ENCODE results near the gene CA14.

CA14 gene

DNA sequence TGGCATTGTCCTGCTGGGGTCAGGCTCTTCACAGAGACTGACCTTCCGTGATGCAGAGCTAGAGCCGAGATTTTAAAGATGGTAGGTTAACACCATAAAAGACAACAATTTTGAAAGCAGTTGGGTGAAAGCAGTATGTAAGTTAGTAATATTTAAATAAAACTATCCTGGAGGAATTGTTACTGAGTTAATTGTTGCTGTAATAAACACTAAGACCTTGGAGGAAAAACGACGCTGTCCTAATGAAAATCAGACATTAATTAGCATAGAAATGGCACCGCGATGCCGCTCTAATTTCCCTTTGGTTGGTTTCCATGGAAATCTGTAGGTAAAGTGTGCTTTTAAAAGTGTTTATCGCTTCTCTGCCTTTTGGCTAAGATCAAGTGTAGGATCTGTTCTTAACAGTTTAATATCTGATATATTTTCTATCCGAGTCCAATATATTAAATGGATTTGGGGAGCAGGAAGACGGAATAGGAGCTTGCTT is 20.9 kb upstream of the CA14 start:
- DNase-seq, result no peak

DNA sequence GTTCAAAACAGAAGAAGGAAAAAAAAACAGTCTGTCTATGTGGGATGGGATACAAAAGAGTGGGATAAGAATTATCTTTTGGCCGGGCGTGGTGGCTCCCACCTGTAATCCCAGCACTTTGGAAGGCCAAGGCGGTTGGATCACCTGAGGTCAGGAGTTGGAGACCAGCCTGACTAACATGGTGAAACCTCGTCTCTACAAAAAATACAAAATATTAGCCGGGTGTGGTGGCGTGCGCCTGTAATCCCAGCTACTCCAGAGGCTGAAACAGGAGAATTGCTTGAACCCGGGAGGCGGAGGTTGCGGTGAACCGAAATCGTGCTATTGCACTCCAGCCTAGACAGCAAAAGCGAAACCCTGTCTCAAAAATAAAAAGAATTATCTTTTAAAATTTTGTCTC is 20.4 kb upstream of the CA14 start:
- DNase-seq, result peak; percentile 49

DNA sequence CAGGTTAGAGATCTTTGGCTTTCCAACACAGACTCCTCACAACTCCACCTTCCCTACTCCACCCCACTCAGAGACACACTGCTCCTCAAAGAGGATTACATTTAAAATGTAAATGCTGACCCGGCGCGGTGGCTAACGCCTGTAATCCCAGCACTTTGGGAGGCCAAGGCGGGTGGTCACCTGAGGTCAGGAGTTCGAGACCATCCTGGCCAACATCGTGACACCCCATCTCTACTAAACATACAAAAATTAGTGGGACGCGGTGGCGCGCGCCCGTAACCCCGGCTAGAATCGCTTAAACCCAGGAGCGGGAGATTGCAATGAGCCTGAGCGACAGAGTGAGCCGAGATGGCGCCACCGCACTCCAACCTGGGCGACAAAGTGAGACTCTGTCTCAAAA is 19.8 kb upstream of the CA14 start:
- peak; percentile 34 for DNase-seq

DNA sequence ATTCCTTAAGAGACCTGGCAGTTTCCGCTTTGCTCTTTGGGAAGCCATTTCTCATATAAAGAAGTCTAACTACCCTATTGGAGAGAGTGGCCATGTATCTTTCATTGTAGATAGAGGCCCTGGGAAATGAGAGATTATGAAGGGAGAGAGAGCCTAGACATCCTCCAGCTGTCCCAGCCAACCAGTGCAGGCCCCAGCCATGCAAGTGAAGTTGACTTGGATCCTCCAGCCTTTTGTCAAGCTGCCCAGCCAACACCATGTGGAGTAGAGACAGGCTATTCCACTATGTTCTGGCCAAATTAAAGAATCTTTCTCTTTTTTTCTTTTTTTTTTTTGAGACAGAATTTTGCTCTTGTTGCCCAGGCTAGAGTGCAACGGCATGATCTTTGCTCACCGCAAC is 14.6 kb upstream of the CA14 start:
- no peak for DNase-seq

DNA sequence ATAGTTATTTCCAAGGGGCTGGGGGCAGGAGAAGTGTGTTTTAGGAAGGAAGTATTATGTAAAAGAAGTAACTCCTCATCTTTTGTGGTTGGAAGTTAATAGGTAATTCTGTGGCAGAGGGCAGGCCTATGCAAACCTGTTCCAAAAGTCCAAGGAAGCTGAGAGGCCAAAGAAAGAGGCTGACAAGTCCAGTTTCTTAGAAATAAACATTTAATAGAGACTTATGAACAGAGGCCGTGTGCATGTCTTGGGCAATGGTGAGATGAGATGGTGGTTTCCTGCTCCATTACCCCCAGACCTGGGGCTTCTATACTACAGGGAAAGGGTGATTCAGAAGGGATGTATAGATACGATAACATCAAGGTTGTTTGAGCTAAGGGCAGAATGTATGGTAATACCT is 7.6 kb upstream of the CA14 start:
- DNase-seq, result no peak

DNA sequence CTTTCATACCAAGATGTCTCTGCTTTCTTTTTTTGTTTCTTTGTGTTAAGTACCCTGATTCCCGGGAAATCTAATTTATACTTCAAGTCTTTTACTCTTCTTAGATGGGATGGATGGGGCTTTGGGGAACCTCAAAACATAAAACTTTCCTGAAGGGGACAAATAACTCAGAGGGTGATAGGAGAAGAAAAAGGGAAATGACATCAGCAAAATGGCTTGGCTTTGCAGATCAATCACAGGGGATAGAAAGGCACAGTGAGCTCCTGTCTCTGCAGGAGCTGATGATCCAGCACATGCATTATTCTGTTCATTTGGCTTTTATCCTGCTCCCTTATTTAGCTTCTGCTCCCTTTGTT is 1.4 kb upstream of the CA14 start:
- no peak for DNase-seq

DNA sequence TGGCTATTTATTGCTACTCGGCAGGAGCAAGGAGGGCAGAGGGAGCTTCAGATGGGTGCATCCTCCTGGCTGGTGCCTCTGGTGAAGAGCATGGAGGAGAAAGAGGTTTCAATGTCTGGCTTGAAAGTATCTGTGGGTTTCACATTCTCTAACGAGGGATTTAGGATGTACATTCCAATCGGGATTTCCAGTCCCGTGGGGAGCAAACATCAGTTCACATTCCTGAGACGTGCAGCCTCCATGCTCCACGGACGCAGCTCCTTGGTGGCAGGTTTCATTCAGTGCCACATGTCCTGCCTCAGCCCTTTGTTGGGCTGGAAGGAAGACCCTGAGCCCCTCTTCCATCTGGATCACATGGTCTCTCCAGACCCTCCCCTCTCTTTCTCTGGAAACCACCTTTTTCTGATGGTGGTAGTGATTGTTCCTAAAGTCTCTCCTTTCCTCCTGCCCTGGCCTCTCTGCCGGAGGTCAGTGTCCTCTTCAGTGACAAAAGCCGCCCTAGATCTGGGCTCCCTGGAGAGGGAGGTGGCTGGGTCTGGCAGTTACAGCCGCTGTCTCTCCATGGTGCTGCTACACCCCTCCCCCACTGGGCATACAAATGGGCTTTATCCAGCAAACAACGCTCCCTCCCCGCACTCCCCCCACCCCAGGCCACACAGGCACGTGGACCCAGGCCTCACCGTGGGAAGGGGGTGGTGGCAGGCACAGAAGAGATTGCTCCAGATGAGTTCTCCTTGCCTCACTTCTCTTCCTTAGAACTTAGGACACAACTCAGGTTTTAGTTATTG is 826 bp upstream of the CA14 start:
- DNase-seq, result no peak

DNA sequence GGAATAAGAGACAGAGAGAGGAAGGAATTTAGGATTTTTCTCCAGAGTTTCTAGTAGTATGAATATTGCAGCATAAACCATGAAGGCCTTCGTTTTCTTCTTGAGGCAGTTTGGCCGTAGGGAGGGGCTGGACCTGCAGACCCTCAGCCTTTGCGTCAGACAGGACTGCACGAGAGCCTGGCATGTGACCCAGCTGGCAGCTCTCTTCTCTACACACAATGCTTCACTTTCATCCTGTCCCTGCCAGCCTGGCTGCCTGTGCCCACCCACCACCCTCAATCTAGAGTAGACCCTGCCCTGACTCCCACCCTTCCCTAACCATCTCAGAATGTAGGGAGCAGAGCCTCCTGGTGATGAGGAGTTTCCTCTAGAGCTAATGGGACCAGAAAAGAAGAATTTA is 1.6 kb downstream of the CA14 start:
- DNase-seq, result no peak

DNA sequence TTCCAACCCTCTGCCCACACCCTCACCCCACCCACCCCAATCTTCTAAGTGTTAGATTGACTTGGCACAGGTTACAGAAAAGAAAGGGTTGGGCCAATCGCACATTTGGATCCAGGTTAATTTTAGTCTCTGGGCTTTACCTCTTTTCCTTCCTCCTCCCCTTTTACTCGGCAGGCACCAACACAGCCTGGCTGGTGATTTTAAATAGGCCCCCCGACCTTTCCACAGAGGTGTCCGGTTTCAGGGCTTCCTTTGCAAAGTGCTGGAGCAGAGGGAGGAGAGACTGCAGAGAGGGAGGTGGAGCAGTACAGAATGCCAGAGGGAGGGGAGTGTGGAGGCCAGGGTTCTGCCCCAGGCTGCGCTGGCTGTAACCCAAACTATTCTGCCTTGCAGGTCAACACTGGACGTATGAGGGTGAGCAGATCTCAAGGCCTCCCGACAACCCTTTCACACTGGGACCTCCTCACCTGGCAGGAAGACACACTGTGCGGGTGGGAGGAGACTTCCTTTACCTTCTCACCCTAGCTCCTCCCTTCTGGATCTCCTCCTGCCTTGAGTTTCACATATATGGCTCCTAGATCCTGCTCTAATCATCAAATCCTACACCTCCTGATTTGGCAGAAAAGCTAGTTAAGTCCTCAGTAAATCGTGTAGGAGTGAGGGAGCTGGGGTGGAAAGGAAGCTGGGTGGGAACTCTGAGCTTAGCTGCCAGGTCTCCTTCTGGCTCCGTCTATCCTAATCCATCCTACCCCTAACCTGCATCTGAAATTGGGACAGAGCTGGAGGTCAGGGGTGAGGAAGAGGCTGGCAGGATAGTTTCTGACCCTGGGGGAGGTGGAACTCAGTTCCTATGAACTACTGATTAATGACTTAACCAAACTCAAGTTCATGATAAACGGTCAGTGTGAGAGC is 2.4 kb downstream of the CA14 start:
- DNase-seq, result no peak

DNA sequence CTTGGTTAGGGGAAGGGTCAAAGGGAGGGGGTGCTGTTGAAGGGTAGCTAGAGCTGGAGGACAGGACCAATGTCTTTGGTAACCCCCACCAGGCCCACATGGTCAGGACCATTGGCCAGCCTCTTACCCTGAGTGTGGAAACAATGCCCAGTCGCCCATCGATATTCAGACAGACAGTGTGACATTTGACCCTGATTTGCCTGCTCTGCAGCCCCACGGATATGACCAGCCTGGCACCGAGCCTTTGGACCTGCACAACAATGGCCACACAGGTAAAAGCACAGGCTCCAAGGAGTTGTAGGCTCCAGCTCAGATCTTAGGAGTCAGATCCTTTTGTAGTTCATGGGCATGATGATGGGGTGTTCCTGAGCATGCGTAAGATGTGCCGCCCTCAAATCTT is 3.8 kb downstream of the CA14 start:
- no peak for DNase-seq

DNA sequence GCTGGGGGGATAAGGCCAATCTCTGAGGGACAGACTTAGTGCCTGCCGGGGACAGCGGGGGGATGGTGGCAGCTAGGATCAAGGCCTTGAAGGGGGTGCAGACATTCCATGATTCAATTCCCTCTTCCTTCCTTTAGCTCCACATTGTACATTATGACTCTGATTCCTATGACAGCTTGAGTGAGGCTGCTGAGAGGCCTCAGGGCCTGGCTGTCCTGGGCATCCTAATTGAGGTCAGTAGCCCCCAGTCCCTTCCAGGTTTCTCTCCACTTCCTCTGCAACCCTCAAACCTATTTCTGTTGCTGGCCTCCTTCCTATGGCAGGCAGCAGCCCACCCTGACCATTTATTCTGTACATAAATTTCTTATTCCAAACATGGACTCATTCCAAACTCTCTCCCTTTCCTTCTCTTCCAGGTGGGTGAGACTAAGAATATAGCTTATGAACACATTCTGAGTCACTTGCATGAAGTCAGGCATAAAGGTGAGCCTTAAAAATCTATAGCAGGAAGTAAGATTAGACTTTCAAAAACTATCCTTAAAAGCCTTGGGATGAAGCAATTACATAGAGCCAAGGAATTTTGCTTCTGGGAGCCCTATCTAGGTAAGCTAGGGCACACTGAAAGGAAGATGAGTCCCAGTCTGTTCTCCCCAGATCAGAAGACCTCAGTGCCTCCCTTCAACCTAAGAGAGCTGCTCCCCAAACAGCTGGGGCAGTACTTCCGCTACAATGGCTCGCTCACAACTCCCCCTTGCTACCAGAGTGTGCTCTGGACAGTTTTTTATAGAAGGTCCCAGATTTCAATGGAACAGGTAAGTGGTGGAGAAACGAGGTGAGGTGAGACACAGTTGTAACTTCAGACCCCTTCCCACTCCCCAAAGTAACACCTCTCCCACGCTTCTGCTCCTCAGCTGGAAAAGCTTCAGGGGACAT is 5.1 kb downstream of the CA14 start:
- DNase-seq, result no peak

DNA sequence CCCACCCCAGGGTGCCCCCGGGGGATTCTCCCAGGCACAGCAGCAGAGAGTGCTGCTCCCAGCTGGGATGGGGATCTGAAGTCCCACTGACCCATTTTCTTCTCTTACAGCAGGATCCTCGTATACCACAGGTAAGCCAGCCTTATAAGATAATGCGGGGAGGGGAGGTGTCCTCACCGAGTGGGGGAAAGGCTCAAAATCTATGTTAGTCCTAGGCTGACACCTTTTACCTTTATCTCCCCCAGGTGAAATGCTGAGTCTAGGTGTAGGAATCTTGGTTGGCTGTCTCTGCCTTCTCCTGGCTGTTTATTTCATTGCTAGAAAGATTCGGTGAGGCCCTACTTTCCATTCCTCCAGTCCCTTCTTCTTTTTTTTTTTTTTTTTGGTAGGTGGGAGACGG is 6.0 kb downstream of the CA14 start:
- no peak for DNase-seq

DNA sequence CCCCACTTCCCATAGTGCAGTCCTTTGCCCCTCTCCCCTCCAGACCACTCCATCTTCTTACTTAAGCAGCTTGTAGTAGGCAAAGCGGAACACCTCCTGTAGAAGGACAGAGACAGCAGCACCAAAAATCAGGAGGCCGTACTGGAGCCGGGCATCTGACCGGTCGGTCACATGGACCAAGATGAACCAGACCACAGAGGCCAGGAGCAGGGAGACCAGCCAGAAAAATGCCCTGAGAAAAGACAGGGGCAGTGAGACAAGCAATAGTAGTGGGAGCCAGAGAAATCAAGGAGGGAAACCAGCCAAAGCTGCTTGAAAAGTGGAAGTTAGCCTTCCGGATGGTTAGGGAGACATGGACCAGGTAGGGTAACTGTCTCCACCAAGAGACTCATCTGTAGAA is 10.3 kb downstream of the CA14 start:
- DNase-seq, result no peak

DNA sequence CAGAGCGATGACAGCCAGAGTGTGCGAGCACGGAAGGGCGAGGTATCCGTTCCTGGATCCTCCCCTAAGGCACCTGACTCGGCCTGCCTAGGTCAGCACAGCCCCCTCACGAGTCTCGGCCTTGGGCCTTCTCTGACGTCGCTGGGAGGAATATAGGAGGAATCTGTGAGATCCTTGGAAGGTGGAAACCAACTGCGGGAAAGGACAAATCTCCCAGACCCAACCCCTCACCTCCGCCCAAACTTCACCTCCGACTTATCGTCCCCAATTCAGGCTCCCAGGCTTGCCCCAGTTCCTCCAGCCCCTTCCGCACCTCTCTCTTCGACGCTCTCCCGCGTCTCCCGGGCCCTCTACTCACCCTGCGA is 10.7 kb downstream of the CA14 start:
- peak; percentile 80 for DNase-seq

DNA sequence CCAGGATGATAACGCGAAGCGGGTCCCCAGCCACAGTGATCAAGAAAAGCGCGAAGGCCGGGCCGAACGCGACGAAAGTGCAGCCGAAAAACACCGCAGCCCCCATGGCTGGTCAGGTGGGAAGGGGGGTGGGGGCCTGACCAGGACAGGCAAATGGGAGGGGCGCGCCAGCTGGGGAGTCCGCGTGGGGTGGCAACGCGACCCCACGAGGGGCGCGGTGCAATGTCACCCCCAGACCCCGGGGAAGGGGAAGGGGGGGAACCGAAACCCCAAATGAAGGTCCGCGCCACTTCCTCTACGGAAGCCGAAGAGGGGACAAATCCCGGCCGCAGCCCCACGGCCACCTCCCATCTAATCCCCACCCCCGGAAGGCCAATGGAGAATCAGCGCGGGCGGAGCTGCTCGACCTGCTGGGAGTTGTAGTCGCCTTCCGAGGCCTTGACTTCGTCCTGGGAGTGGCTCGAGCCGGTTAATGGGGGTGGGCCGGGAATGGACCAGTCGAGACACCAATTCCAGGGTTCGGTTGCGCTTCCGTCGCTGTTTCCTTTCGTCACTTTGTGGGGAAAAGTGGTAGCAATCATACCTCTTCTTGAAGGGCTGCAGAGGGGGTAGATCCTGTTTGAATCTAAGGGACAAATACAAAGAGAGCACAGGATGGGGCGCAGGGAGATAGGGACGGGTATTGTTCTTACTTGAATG is 11.3 kb downstream of the CA14 start, which contains the start of gene APH1A:
Gene APH1A, minus strand, starts transcription at position 312 of the 699 bp plus-strand sequence. Its CDS starts 206 bp downstream, at position 106.
- DNase-seq, result peak; percentile 96

DNA sequence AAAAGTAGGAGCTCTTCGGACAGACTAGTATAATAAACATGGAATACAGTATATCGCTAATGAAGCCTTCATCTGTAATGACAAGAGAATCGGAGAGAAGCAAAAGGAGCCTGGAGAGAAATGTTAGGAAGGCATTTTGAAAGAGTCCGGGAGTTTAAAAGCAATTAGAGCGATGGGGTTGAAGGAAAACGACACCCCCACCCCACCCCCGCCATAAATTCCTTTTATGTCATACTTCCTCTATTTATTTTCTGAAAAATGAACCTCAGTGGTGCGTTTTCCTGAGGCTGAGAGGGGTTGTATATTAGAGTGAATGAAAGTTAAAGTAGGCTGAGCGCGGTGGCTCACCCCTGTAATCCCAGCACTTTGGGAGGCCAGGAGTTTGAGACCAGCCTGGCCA is 11.9 kb downstream of the CA14 start:
- DNase-seq, result no peak

DNA sequence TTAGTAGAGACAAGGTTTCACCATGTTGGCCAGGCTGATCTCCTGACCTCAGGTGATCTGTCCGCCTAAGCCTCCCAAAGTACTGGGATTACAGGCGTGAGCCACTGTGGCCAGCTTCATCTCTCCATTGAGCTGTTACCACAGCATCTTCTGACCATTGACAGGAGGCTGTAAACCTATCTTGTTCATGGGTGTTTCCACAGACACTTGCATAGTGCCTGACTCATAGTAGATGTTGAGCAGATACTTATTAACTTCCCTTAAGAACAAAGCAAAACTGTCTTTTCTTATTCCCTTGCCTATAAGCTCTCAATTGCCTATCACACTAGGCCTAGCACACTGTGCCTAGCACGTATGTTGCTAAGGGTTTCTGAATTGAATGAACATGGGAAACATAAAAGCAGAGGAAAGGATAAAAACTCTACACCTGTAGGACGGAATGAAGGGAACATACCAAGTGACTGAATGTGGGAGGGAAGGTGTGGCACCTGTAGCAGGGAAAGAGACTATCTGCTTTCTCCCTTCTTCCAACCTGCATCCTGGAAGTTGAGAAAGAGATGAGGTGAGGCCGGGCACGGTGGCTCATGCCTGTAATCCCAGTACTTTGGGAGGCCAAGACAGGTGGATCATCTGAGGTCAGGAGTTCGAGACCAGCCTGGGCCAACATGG is 13.9 kb downstream of the CA14 start:
- DNase-seq, result no peak

DNA sequence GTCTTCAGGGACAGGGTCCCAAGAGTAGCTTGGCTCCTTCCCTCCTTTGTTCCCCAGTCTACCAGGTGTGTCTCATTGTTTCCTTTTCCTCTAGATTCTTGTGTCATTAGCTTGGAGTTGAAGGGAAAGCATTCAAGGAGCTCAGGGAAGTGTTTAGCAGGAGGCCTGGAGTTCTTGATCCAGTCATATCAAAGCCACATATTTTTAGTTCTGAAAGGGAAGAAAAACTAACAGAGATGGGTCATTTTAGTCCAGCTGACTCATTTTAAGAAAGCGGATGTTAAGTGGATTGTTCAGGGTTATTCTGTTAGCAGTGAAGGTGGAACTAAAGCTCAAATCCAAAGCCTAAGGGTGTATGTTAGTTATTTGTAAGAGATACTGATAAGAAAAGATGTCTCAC is 15.7 kb downstream of the CA14 start:
- no peak for DNase-seq

DNA sequence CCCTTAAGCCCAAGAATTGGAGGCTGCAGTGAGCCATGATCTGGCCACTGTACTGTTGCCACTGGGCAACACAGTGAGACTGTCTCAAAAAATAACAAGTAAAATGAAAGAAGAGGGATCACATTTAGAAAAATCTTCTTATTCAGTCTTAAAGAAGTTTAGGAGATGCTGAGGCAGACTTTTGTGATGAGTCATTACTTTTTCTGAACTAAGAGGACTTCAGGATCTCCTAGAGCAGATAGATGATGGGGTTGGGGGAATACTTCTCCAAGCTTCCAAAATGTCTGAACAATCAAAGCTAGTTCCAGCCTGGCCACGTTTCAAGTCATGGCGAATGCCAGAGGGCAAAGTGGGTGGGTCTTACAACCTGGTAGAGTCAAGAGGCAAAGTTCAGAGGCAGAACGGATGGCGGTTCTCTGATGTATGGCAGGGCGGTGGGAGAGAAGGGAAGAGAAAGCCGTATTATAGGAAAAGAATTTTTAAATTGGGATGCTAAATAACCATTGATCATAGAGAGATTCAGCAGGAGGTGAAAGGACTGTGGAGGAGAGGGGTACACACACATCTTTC is 22.6 kb downstream of the CA14 start:
- no peak for DNase-seq

DNA sequence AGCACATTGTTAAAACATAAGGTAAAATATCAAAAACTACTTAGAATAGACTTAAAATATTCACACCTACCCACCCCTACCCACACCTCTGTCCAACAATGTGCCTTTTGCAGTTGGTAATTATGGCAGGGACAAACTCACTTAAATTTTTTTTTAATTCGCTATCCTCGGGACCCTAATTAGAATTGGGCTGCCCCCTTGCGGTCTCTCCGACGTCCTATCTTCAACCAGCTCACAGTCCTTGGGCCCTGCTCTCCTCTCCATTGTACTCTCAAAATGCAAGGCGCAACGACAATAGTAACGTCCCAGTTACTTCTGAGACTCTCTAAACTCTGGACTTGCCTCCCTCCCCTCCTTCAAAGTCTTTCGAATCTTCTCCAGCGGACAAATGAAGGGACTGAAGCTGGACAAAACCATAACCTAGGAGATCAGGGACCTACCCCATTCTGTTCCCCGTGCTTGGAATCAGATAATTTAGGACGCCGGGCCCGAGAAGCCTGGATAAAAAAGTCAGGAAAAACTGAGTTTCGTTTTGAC is 23.7 kb downstream of the CA14 start:
- DNase-seq, result peak; percentile 83
